Calu3 (cell line): ENCODE measurements around the gene PROK2. TPM values are rescaled to one million over a fixed set of nuclear protein-coding genes. Genes with fewer than 3 reads are reported as not detected.

Experiments used
- BruUV-seq: library from RNA; stranded (reverse); fragments of 400-500 nt; replicated peaks from 2 replicates; lab custom pipeline; 2021; lab: Mats Ljungman, UMichigan
- CTCF ChIA-PET: fragments of 300-600 bp; sonication (Branson Sonifier 250); formaldehyde crosslinking; loops from one replicate; lab custom pipeline; 2022; ENCODE audit warnings: antibody characterized with exemption; lab: Charles Lee
- DNase-seq: peaks from one replicate; pipeline ENCODE4 v3.0.0; 2022
- H3K27ac Mint-ChIP-seq: one replicate; pipeline ENCODE4 v1.8.0; 2022; ENCODE audit warnings: mixed read lengths; ENCODE audit not compliant: unreplicated experiment
- H3K27me3 Mint-ChIP-seq: one replicate; pipeline ENCODE4 v1.8.0; 2022; ENCODE audit warnings: mixed read lengths; ENCODE audit not compliant: unreplicated experiment
- H3K36me3 Mint-ChIP-seq: one replicate; pipeline ENCODE4 v1.8.0; 2022; ENCODE audit warnings: mild to moderate bottlenecking, moderate library complexity, mixed read lengths; ENCODE audit not compliant: insufficient read depth, unreplicated experiment
- H3K4me1 Mint-ChIP-seq: one replicate; pipeline ENCODE4 v1.8.0; 2022; ENCODE audit warnings: mild to moderate bottlenecking, low read depth, mixed read lengths; ENCODE audit not compliant: unreplicated experiment
- H3K4me3 Mint-ChIP-seq: one replicate; pipeline ENCODE4 v1.8.0; 2022; ENCODE audit warnings: mild to moderate bottlenecking, low read depth, moderate library complexity, mixed read lengths; ENCODE audit not compliant: unreplicated experiment
- H3K9me3 Mint-ChIP-seq: one replicate; pipeline ENCODE4 v1.8.0; 2022; ENCODE audit warnings: low read depth, mixed read lengths; ENCODE audit not compliant: unreplicated experiment
- intact Hi-C: fragments of 100-400 bp; cut with micrococcal nuclease; formaldehyde crosslinking; loops from one replicate; pipeline ENCODE4 v1.10.0; 2022; ENCODE audit not compliant: unreplicated experiment
- total RNA-seq: library from RNA; stranded (reverse); gene quantifications from 2 replicates; pipeline ENCODE4 v1.2.3, GENCODE V29; 2022
- TF ChIP-seq, protein P1 (sequence below): fragments of 200-600 bp; IDR thresholded peaks from one replicate; pipeline ENCODE4 v1.8.0; 2022; ENCODE audit warnings: antibody characterized with exemption; ENCODE audit not compliant: unreplicated experiment

The PROK2 gene
- total RNA-seq, 1 experiment from 2014 or later: not detected

DNA sequence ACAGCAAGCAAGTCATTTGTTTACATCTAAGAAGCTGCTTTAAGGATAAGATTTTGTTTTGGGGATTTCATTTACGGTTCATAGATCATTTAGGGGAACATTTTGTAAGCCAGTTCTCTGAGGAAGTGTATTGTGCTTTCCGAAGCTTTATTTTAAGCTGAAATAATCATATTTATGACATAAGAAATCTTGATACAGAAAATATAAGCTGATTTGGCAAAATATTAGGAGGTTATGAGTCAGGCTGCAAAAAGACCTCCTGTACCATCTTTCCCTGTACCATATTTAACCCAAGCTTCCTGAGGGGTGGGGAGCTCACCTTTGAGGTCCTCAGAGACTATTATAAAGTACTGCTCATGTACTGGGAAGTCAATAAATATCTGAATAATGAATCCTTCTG is 51.6 kb downstream of the PROK2 start:
- no peak overlapping the region for H3K27ac Mint-ChIP-seq
- H3K36me3 Mint-ChIP-seq: no peaks in the 10 kb centered on the region
- TF ChIP-seq, protein P1, sequence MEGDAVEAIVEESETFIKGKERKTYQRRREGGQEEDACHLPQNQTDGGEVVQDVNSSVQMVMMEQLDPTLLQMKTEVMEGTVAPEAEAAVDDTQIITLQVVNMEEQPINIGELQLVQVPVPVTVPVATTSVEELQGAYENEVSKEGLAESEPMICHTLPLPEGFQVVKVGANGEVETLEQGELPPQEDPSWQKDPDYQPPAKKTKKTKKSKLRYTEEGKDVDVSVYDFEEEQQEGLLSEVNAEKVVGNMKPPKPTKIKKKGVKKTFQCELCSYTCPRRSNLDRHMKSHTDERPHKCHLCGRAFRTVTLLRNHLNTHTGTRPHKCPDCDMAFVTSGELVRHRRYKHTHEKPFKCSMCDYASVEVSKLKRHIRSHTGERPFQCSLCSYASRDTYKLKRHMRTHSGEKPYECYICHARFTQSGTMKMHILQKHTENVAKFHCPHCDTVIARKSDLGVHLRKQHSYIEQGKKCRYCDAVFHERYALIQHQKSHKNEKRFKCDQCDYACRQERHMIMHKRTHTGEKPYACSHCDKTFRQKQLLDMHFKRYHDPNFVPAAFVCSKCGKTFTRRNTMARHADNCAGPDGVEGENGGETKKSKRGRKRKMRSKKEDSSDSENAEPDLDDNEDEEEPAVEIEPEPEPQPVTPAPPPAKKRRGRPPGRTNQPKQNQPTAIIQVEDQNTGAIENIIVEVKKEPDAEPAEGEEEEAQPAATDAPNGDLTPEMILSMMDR: no peak
- H3K4me1 Mint-ChIP-seq: no peaks in the 10 kb centered on the region
- no peaks in the 10 kb centered on the region for H3K9me3 Mint-ChIP-seq
- DNase-seq: no peak
- H3K4me3 Mint-ChIP-seq: no peak overlapping the region
- BruUV-seq: no TSS peak
- CTCF ChIA-PET: no interaction called here
- intact Hi-C loops: no loop called here
- peaks cover 27% of the 10 kb centered on the region for H3K27me3 Mint-ChIP-seq

DNA sequence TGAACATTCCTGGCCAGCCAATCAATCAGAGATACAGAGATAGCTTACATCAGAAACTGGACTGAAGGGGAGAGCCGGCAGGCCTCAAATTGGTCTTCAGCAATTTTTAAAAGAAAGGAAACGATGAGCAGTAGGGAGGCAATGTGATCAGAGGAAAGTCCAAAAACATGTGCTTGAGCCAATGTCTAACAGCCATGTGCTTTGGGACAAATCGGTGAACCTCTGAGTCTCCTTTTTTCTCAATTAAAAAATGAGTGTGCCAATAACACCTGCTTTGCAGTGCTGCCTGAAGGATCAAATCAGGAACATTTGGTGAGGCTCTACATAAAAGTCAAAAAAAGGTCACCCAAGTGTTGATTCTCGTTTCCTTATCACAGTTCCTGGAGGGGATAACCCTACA is 52.3 kb downstream of the PROK2 start:
- Mint-ChIP-seq H3K27ac (no peak overlapping the region), H3K9me3 (no peaks in the 10 kb centered on the region), H3K4me1 (no peaks in the 10 kb centered on the region), H3K4me3 (no peak overlapping the region), H3K27me3 (peaks cover 26% of the 10 kb centered on the region), H3K36me3 (no peaks in the 10 kb centered on the region)
- BruUV-seq: no TSS peak
- TF ChIP-seq, protein P1: no peak
- intact Hi-C loops: no loop called here
- no peak for DNase-seq
- CTCF ChIA-PET: no interaction called here

DNA sequence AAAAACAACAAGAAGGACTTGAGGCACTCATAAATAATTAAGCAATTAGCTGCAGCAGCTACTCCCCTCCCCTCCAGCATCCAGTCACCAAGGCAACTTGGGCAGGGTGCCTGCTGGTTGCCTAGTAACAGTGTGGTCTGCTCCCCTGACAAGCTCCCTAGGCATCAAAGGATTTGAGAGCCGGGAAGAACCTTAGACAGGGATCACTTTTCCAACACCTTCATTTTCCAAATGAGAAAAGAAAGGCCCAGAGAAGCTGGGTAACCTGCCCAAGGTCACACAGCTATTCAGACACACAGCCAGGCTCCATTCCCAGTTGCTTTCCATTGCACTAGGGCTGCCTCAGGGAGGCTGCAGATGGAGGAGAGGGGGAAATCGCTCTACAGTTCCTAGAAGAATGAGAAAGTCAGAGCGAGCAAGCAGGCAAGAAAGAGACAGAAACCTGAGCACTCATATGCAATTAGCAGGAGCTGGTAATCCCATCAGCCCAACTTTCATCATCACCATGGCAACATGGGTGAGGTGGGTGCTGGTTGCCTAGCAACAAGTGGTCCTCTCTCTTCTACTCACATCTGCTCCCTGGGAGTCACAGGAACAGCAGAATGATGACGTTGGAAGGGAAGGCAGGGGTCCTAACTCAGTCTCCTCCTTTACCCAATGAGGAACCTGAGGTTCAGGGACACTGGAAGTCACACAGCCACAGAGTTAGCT is 56.2 kb downstream of the PROK2 start:
- TF ChIP-seq, protein P1: no peak
- no peak for DNase-seq
- peaks cover 18% of the 10 kb centered on the region for H3K27me3 Mint-ChIP-seq
- H3K4me3 Mint-ChIP-seq: no peak overlapping the region
- no TSS peak for BruUV-seq
- H3K36me3 Mint-ChIP-seq: peaks cover 14% of the 10 kb centered on the region
- H3K4me1 Mint-ChIP-seq: no peaks in the 10 kb centered on the region
- no peak overlapping the region for H3K27ac Mint-ChIP-seq
- no peaks in the 10 kb centered on the region for H3K9me3 Mint-ChIP-seq
- CTCF ChIA-PET: interaction anchor here (0.6 to 1.8 kb wide), 3 partner anchors 130 to 1217 kb away, joined by 3 to 15 read pairs (median 4); no protein-coding TSS in a partner anchor
- intact Hi-C loops: no loop called here

DNA sequence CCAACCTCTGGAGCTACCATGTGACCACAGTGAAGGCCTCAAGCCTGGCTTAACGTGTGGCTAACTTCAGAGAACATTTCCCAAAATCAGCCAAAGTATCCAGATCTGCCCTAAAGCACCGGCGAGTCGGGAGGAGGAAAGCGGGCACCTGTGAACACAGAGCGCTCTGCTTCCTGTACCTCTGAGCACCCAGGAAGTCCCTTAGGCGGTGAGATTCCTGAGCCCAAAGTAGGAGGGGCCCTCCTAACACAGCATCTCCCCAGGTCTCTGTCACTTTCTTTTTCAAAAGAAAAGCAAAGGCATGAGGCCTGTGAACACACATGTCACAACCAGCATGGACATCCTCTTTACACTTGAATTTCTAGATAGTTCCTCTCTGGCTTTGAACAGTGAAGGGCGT is 58.8 kb downstream of the PROK2 start:
- CTCF ChIA-PET: no interaction called here
- intact Hi-C loops: no loop called here
- BruUV-seq: no TSS peak

More for the DNA sequence above, 58.8 kb downstream of the PROK2 start:
- Mint-ChIP-seq H3K27ac (no peak overlapping the region), H3K4me1 (no peaks in the 10 kb centered on the region), H3K36me3 (peaks cover 14% of the 10 kb centered on the region), H3K4me3 (no peak overlapping the region), H3K27me3 (peaks cover 18% of the 10 kb centered on the region), H3K9me3 (no peaks in the 10 kb centered on the region)
- TF ChIP-seq, protein P1: no peak
- DNase-seq: no peak
